ENCODE results near the gene ZNF280D. TPM values are rescaled to one million over a fixed set of nuclear protein-coding genes. Genes with fewer than 3 reads are reported as not detected.

Gene ZNF280D
- total and polyA plus RNA-seq, 2 experiments from 2014 or later, result 2.4 to 13.2 TPM

- Histone ChIP-seq H3K27me3 (no peaks in the 10 kb centered on the region), H3K27ac (no peak overlapping the region), H3K9me3 (ENCODE audit: low read depth) (no peaks in the 10 kb centered on the region), H3K4me3 (no peak overlapping the region), H3K4me1 (ENCODE audit: low read depth) (peaks cover 7% of the 10 kb centered on the region), H3K36me3 (no peaks in the 10 kb centered on the region)
- no peak for TF ChIP-seq CTCF (IDR thresholded peaks at IDR 0.05; ENCODE audit: low read depth, low read length)
- no peak for DNase-seq (ENCODE audit: low read depth in 1 of 2, low spot score in 1 of 2)
Measured at GRCh38 chr15:56737791-56738190, 4.5 kb upstream of the ZNF280D start.

GRCh38 chr15:56736881-56737707, 3.8 kb upstream of the ZNF280D start:
- Histone ChIP-seq H3K4me3 (no peak overlapping the region), H3K36me3 (no peaks in the 10 kb centered on the region), H3K4me1 (ENCODE audit: low read depth) (peaks cover 11% of the 10 kb centered on the region), H3K27me3 (no peaks in the 10 kb centered on the region), H3K27ac (no peak overlapping the region), H3K9me3 (ENCODE audit: low read depth) (no peaks in the 10 kb centered on the region)
- no peak for DNase-seq (ENCODE audit: low read depth in 1 of 2, low spot score in 1 of 2)
- TF ChIP-seq CTCF (IDR thresholded peaks at IDR 0.05; ENCODE audit: low read depth, low read length), result no peak

GRCh38 chr15:56736308-56736707, 3.0 kb upstream of the ZNF280D start:
- Histone ChIP-seq H3K36me3 (no peaks in the 10 kb centered on the region), H3K4me3 (no peak overlapping the region), H3K27me3 (no peaks in the 10 kb centered on the region), H3K27ac (no peak overlapping the region), H3K4me1 (ENCODE audit: low read depth) (peaks cover 16% of the 10 kb centered on the region), H3K9me3 (ENCODE audit: low read depth) (no peaks in the 10 kb centered on the region)
- no peak for TF ChIP-seq CTCF (IDR thresholded peaks at IDR 0.05; ENCODE audit: low read depth, low read length)
- DNase-seq (ENCODE audit: low read depth in 1 of 2, low spot score in 1 of 2), result peak in 1 of 2 donors; percentile 70

GRCh38 chr15:56735589-56735988, 2.3 kb upstream of the ZNF280D start:
- no peaks in the 10 kb centered on the region for H3K36me3 ChIP-seq
- H3K9me3 ChIP-seq (ENCODE audit: low read depth), result no peaks in the 10 kb centered on the region
- H3K4me1 ChIP-seq (ENCODE audit: low read depth), result peaks cover 16% of the 10 kb centered on the region
- DNase-seq (ENCODE audit: low read depth in 1 of 2, low spot score in 1 of 2), result no peak
- no peaks in the 10 kb centered on the region for H3K27me3 ChIP-seq
- TF ChIP-seq CTCF (IDR thresholded peaks at IDR 0.05; ENCODE audit: low read depth, low read length), result no peak
- H3K4me3 ChIP-seq, result no peak overlapping the region
- H3K27ac ChIP-seq, result no peak overlapping the region

- no peak for TF ChIP-seq CTCF (IDR thresholded peaks at IDR 0.05; ENCODE audit: low read depth, low read length)
- Histone ChIP-seq H3K27ac (no peak overlapping the region), H3K4me1 (ENCODE audit: low read depth) (peaks cover 16% of the 10 kb centered on the region), H3K36me3 (no peaks in the 10 kb centered on the region), H3K4me3 (no peak overlapping the region), H3K9me3 (ENCODE audit: low read depth) (no peaks in the 10 kb centered on the region), H3K27me3 (no peaks in the 10 kb centered on the region)
- no peak for DNase-seq (ENCODE audit: low read depth in 1 of 2, low spot score in 1 of 2)
Measured at GRCh38 chr15:56734013-56734635, 815 bp upstream of the ZNF280D start.

Data from cardiac muscle cell (in vitro differentiated cells and primary cell).